NCI-H146 treated with DMSO at 0.1 percent for 48 hours (cell line): ENCODE results near the gene PAX8.
A peak's percentile ranks its signal among the peaks of the same experiment; 100 is the strongest.

Source experiments
- DNase-seq: peaks from one replicate; lab custom pipeline; 2025; ENCODE audit not compliant: unreplicated experiment; lab: John Stamatoyannopoulos, UW

PAX8 gene

GRCh38 chr2:113268621-113269360 is 9.9 kb downstream of the PAX8 start:
- no peak for DNase-seq

GRCh38 chr2:113266431-113266830 is 12.3 kb downstream of the PAX8 start:
- no peak for DNase-seq

- DNase-seq = no peak
Measured at GRCh38 chr2:113264713-113265403, 13.9 kb downstream of the PAX8 start.

GRCh38 chr2:113263546-113263945 is 15.2 kb downstream of the PAX8 start:
- no peak for DNase-seq

GRCh38 chr2:113260991-113261390 is 17.7 kb downstream of the PAX8 start:
- no peak for DNase-seq

GRCh38 chr2:113258471-113259147 is 20.1 kb downstream of the PAX8 start:
- peak; percentile 31 for DNase-seq

- no peak for DNase-seq
Measured at GRCh38 chr2:113257516-113258264, 21.0 kb downstream of the PAX8 start.

- no peak for DNase-seq
Measured at GRCh38 chr2:113255140-113256070, 23.3 kb downstream of the PAX8 start.

- DNase-seq = no peak
Measured at GRCh38 chr2:113253453-113253852, 25.3 kb downstream of the PAX8 start.

GRCh38 chr2:113252047-113252590 is 26.6 kb downstream of the PAX8 start:
- DNase-seq = no peak

- no peak for DNase-seq
Measured at GRCh38 chr2:113251118-113251517, 27.6 kb downstream of the PAX8 start.

- DNase-seq = peak; percentile 35
Measured at GRCh38 chr2:113248997-113249770, 29.5 kb downstream of the PAX8 start.

- DNase-seq = no peak
Measured at GRCh38 chr2:113246606-113247005, 32.1 kb downstream of the PAX8 start.

- no peak for DNase-seq
Measured at GRCh38 chr2:113245276-113245711, 33.4 kb downstream of the PAX8 start.

GRCh38 chr2:113242327-113242726 is 36.4 kb downstream of the PAX8 start:
- DNase-seq = no peak

- DNase-seq = no peak
Measured at GRCh38 chr2:113240915-113241911, 37.5 kb downstream of the PAX8 start.

GRCh38 chr2:113240150-113240914 is 38.4 kb downstream of the PAX8 start:
- DNase-seq = no peak
